Breast epithelium (tissue), 4 donors: Measurements from ENCODE around the gene STIP1. TPM values are rescaled to one million over a fixed set of nuclear protein-coding genes. Genes with fewer than 3 reads are reported as not detected.

Experiments used
- DNase-seq, 2 donors: peaks; one replicate each; pipeline ENCODE4 v3.0.0-alpha.2; 2019; ENCODE audit warnings: low spot score in 2 of 2
- H3K27ac ChIP-seq, 2 donors: fragments of 200-600 bp; sonication (generic) in 1 of 2; one replicate each; pipeline ENCODE4 v1.5.1; 2016 to 2019; ENCODE audit warnings: mild to moderate bottlenecking in 1 of 2
- H3K27me3 ChIP-seq, 2 donors: fragments of 200-600 bp; sonication (generic) in 1 of 2; one replicate each; pipeline versions ENCODE4 v1.5.1 to v1.6.0; 2017 to 2019; ENCODE audit warnings: control low read depth in 1 of 2, mild to moderate bottlenecking in 1 of 2
- H3K36me3 ChIP-seq: fragments of 200-600 bp; one replicate; pipeline ENCODE4 v1.5.1; 2019
- H3K4me1 ChIP-seq, 2 donors: fragments of 200-600 bp; sonication (generic); one replicate each; pipeline ENCODE4 v1.5.1; 2016 to 2019; ENCODE audit warnings: control low read depth in 1 of 2
- H3K4me3 ChIP-seq, 3 donors: fragments of 200-600 bp; sonication (generic); 1 replicate in 2 of 3; 2 replicates in 1 of 3; pipeline ENCODE4 v1.5.1; 2016 to 2019; ENCODE audit warnings: mild to moderate bottlenecking in 3 of 3, moderate library complexity in 2 of 3
- H3K9me3 ChIP-seq, 2 donors: fragments of 200-600 bp; sonication (generic) in 1 of 2; one replicate each; pipeline ENCODE4 v1.5.1; 2016 to 2019; ENCODE audit warnings: control low read depth in 1 of 2
- POLR2A ChIP-seq: fragments of 450-650 bp; IDR thresholded peaks from one replicate; pipeline ENCODE4 v1.6.1; 2016; ENCODE audit warnings: antibody characterized with exemption, mild to moderate bottlenecking, moderate library complexity
- POLR2AphosphoS5 ChIP-seq, 3 donors: sonication (generic); formaldehyde crosslinking; IDR thresholded peaks; one replicate each; pipeline ENCODE4 v1.6.1; 2017; ENCODE audit warnings: antibody characterized with exemption in 3 of 3
- intact Hi-C: fragments of 100-400 bp; cut with DNase I; formaldehyde crosslinking; loops from one replicate; pipeline ENCODE4 v1.15.1; 2023; ENCODE audit warnings: low total_unique reads
- total RNA-seq, 3 donors: library from RNA; depleted of rRNA; stranded (reverse); fragments of >200 nt; gene quantifications; one replicate each; pipeline ENCODE4 v1.1.0, GENCODE V29; 2016
- TF ChIP-seq, protein P1 (sequence below), 3 donors: fragments of 450-650 bp; IDR thresholded peaks; one replicate each; pipeline ENCODE4 v1.5.1; 2016 to 2017; ENCODE audit warnings: antibody characterized with exemption in 3 of 3, mild to moderate bottlenecking in 3 of 3, moderate library complexity in 3 of 3

Gene STIP1
- total RNA-seq, 3 donors from 2014 or later = 88.5 to 114 (median 106) TPM

DNA sequence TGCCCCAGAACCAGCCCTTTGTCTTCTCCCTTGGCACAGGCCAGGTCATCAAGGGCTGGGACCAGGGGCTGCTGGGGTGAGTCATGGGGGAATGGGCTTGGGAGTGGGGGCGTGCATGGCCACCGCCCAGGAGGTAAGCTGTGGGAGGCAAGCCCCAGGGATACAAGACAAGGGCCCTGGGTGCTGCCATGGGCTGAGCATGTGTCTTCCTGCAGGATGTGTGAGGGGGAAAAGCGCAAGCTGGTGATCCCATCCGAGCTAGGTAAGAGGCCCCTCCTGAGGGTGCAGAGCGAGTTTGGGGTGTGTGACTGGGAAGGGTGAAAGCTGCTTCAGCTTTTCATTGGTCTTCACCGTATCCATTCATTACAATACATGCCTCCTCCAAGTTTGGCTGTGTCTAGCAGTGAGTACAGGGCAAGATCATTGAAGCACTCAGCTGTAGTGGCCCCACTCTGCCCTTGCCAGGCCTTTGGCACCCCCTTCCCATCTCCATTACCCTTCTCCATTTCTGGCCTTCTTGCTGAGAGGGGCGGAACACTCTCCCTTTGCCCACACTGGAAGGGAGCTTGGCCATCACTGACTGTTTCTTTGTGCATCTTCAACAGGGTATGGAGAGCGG is 57.4 kb downstream of the STIP1 start:
- no peaks in the 10 kb centered on the region for H3K36me3 ChIP-seq
- intact Hi-C loops = no loop called here
- H3K4me3 ChIP-seq = no peak overlapping the region
- TF ChIP-seq POLR2AphosphoS5 (IDR thresholded peaks at IDR 0.05) = no peak
- no peak for TF ChIP-seq POLR2A
- TF ChIP-seq, protein P1, sequence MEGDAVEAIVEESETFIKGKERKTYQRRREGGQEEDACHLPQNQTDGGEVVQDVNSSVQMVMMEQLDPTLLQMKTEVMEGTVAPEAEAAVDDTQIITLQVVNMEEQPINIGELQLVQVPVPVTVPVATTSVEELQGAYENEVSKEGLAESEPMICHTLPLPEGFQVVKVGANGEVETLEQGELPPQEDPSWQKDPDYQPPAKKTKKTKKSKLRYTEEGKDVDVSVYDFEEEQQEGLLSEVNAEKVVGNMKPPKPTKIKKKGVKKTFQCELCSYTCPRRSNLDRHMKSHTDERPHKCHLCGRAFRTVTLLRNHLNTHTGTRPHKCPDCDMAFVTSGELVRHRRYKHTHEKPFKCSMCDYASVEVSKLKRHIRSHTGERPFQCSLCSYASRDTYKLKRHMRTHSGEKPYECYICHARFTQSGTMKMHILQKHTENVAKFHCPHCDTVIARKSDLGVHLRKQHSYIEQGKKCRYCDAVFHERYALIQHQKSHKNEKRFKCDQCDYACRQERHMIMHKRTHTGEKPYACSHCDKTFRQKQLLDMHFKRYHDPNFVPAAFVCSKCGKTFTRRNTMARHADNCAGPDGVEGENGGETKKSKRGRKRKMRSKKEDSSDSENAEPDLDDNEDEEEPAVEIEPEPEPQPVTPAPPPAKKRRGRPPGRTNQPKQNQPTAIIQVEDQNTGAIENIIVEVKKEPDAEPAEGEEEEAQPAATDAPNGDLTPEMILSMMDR (IDR thresholded peaks at IDR 0.05) = no peak
- no peaks in the 10 kb centered on the region for H3K27me3 ChIP-seq
- H3K9me3 ChIP-seq = no peaks in the 10 kb centered on the region
- no peak for DNase-seq
- peaks cover 10 to 12% of the 10 kb centered on the region in 2 donors for H3K4me1 ChIP-seq
- H3K27ac ChIP-seq = peak overlapping the region in 1 of 2 donors; percentile 17

DNA sequence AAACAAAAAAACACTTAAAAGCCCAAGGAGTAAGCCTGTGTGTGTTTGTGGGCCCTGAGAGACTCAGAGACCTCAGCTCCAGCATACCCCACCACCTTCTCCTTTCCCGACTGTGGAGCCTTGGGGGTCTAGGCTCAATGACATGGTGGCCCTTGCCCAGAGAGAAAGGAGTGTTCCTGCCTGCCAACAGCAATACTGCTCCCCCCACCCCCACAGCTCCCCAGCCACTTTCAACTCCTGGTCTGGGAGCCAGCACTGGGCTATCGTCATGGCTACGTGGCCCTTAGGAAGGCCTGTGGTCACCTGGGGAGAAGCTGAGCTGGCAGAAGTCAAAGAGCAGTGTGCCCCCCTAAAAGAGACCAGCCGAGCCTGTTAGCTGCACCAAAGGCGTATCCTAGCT is 58.1 kb downstream of the STIP1 start:
- Histone ChIP-seq H3K27me3 (no peaks in the 10 kb centered on the region), H3K36me3 (no peaks in the 10 kb centered on the region), H3K9me3 (no peaks in the 10 kb centered on the region), H3K27ac (peak overlapping the region in 1 of 2 donors; percentile 17), H3K4me1 (peaks cover 10 to 12% of the 10 kb centered on the region in 2 donors), H3K4me3 (no peak overlapping the region)
- TF ChIP-seq POLR2A = no peak
- no peak for TF ChIP-seq POLR2AphosphoS5 (IDR thresholded peaks at IDR 0.05)
- TF ChIP-seq, protein P1 (IDR thresholded peaks at IDR 0.05) = no peak
- DNase-seq = no peak
- intact Hi-C loops = no loop called here

DNA sequence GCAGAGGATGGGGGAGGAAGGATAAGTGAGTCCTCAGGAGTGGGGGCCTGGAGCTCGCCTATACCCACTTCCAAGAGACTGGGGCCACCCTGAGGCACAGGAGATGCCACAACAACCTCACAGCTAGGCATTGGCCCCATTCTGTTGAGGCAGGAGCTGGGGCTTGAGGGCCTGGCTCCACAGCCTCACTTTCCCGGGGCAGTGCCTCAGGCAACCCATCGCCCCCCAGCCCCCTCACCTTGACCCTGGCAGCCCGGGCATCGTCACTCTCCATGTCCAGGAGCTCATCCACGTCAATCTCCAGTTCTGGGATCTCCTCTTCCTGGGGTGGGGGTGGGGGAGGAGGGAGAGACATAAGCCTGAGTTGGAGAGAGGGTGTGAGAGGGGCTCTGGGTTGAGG is 59.0 kb downstream of the STIP1 start:
- Histone ChIP-seq H3K36me3 (no peaks in the 10 kb centered on the region), H3K9me3 (no peaks in the 10 kb centered on the region), H3K27ac (peak overlapping the region; percentile 73 to 84), H3K4me1 (peaks cover 10 to 12% of the 10 kb centered on the region in 2 donors), H3K27me3 (no peaks in the 10 kb centered on the region), H3K4me3 (peak overlapping the region; percentile 3 to 91 (median 76))
- TF ChIP-seq POLR2AphosphoS5 (IDR thresholded peaks at IDR 0.05) (no peak), POLR2A (no peak)
- TF ChIP-seq, protein P1 (IDR thresholded peaks at IDR 0.05) = no peak
- intact Hi-C loops = no loop called here
- DNase-seq = no peak

DNA sequence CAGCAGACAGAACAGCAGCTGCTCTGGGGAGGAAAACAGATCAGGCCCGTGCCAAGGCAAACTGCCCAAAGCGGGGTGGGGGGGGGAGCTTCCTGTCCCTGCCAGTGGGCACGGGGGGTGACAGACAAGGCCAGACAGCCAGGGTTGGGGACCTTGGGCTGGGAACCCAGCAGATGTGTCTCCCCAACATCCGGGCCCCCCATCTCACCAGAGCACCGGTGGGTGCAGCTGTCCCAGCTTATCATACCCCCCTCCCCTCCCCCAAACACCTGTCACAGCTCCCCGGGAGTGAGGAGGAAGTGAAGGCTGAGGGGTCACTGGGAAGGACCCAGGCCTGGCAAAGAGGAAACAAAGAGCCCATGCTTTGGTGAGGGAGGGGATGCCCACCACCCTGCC is 59.4 kb downstream of the STIP1 start:
- H3K4me1 ChIP-seq = peaks cover 7 to 12% of the 10 kb centered on the region in 2 donors
- no peaks in the 10 kb centered on the region for H3K36me3 ChIP-seq
- no peak for DNase-seq

More for the DNA sequence above, 59.4 kb downstream of the STIP1 start:
- H3K4me3 ChIP-seq = peak overlapping the region; percentile 71 to 91 (median 76)
- H3K27ac ChIP-seq = peak overlapping the region; percentile 73 to 84
- H3K9me3 ChIP-seq = no peaks in the 10 kb centered on the region
- H3K27me3 ChIP-seq = no peaks in the 10 kb centered on the region
- no peak for TF ChIP-seq POLR2AphosphoS5 (IDR thresholded peaks at IDR 0.05)
- TF ChIP-seq POLR2A = no peak
- TF ChIP-seq, protein P1 (IDR thresholded peaks at IDR 0.05) = no peak
- intact Hi-C loops = no loop called here
